IMR-90 (cell line): ENCODE results near the gene MSH6.

ENCODE experiments used
- CEBPB ChIP-seq: IDR thresholded peaks from 2 replicates; pipeline ENCODE4 v1.6.1; 2012; ENCODE audit warnings: low read depth, low read length, improper control_type of control experiment
- FOS ChIP-seq: fragments of 150-350 bp; IDR thresholded peaks from 2 replicates; pipeline ENCODE4 v1.6.1; 2016; ENCODE audit warnings: low read depth, low read length
- MAFK ChIP-seq: IDR thresholded peaks from 2 replicates; pipeline ENCODE4 v1.6.1; 2012; ENCODE audit warnings: low read depth, low read length, improper control_type of control experiment
- NFE2L2 ChIP-seq: fragments of 150-350 bp; IDR thresholded peaks from 2 replicates; pipeline ENCODE4 v1.6.1; 2016; ENCODE audit warnings: low read depth, mild to moderate bottlenecking, low read length
- RAD21 ChIP-seq: IDR thresholded peaks from 2 replicates; pipeline ENCODE4 v1.6.1; 2012; ENCODE audit warnings: low read length, improper control_type of control experiment
- TF ChIP-seq, protein P1 (sequence below): conservative IDR thresholded peaks from 2 replicates; pipeline ENCODE4 v1.5.1; 2012; ENCODE audit warnings: mild to moderate bottlenecking, low read depth, low read length, improper control_type of control experiment

DNA sequence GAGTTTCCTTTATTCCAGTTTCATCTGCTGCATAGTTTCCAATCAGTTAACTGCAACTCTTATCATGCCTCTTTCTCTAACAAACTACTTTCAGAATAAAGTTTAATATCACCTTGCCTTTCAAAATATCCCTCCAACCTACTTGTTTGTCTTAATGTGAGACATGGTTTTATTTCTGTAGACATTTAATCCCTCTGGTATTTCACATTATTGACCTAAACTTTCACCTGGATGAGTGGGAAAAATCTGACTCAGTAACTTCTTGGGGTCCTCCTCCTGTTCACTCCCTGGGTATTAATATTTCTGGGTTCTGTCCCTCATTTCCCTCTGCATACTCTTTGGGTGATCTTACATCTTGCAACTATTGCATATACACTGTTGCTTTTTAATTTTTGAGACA, 27.9 kb downstream of the MSH6 start:
- TF ChIP-seq CEBPB, result no peak
- TF ChIP-seq, protein P1, sequence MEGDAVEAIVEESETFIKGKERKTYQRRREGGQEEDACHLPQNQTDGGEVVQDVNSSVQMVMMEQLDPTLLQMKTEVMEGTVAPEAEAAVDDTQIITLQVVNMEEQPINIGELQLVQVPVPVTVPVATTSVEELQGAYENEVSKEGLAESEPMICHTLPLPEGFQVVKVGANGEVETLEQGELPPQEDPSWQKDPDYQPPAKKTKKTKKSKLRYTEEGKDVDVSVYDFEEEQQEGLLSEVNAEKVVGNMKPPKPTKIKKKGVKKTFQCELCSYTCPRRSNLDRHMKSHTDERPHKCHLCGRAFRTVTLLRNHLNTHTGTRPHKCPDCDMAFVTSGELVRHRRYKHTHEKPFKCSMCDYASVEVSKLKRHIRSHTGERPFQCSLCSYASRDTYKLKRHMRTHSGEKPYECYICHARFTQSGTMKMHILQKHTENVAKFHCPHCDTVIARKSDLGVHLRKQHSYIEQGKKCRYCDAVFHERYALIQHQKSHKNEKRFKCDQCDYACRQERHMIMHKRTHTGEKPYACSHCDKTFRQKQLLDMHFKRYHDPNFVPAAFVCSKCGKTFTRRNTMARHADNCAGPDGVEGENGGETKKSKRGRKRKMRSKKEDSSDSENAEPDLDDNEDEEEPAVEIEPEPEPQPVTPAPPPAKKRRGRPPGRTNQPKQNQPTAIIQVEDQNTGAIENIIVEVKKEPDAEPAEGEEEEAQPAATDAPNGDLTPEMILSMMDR, result no peak
- TF ChIP-seq NFE2L2, result no peak
- TF ChIP-seq FOS, result no peak
- TF ChIP-seq RAD21, result no peak
- TF ChIP-seq MAFK, result no peak
